Activated T-cell treated with anti-CD3 and anti-CD28 coated beads, Interleukin-2, amount 50 U/mL, for 1 hour (primary cell): Measurements from ENCODE around the gene MAPK11.

ENCODE experiments used
- DNase-seq: peaks from one replicate; pipeline ENCODE4 v3.0.0-alpha.2; 2020

MAPK11 gene

GRCh38 chr22:50293441-50294318, 23.5 kb upstream of the MAPK11 start:
- DNase-seq = no peak

DNA sequence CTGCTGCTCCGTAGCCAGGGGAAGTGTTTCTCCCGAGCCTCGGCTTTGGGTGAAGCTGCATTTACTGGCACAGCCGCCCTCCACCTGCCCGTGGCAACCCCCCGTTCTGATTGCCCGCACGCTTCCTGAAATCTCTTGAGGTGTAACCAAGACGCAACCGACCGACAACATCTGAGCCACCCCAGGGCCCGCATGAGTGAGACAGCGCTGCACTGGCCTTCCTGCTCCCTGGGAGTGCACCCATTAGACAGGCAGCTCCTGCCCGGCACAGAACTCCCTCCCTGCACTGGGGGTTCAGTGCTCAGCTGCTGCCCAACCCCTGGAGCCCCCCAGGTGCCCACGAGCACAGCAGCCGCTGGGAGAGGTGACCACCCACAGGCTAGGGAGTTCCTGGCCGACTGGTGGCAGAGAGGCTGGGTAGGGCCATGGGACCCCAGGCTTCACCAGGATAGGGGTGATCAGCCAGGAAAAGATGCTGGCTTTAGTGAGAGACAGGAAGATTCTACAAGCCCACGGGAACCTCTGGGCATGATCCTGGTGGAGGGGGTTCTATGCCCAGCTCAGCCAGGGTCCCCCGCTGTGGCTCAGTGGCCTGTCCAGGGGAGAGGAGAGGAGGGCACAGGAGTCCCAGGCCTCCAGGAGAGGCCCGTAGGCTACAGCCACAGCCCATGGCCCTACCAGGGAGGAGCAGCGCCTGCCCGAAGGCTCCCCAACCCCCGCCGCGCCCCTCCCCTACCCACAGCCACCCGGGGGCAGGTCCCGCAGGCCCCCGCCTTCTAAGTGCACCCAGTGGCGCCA, 22.7 kb upstream of the MAPK11 start:
- no peak for DNase-seq

DNA sequence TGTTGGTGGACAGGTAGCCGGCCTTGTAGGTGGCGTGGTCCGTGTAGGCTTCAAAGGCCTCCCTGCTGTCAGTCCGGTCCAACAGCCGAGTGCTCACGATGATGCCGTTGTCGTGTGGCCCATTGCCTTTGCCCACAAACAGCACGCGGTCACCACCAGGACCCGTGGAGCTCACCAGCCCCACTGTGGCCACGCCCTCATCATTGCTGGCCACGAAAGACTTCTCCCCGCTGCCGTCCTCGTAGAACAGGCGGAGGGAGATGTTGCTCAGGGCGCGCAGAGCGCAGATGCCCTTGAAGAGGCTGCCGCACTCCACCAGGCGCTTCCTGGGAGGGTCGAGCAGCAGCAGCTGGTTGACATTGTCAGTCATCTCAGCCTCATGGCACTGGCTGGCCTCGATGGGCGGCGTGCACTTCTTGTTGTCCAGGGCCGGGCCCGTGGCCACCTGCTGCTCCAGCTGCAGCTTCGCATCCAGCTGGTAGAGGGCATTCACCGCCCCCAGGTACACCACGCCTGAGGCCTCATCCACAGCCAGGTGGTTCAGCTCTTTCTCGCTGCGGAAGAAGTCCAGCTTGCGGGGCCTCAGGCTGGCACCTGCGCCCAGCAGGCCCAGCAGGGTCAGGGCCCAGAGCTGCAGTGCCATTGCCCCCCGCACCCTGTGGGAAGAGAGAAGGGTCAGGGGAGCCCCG, 19.9 kb upstream of the MAPK11 start:
- DNase-seq = no peak

- no peak for DNase-seq
Measured at GRCh38 chr22:50289151-50289941, 19.2 kb upstream of the MAPK11 start.

GRCh38 chr22:50287731-50288130, 17.6 kb upstream of the MAPK11 start:
- DNase-seq = no peak

GRCh38 chr22:50286701-50287318, 16.6 kb upstream of the MAPK11 start:
- DNase-seq = no peak

GRCh38 chr22:50286275-50286674, 16.1 kb upstream of the MAPK11 start:
- no peak for DNase-seq

DNA sequence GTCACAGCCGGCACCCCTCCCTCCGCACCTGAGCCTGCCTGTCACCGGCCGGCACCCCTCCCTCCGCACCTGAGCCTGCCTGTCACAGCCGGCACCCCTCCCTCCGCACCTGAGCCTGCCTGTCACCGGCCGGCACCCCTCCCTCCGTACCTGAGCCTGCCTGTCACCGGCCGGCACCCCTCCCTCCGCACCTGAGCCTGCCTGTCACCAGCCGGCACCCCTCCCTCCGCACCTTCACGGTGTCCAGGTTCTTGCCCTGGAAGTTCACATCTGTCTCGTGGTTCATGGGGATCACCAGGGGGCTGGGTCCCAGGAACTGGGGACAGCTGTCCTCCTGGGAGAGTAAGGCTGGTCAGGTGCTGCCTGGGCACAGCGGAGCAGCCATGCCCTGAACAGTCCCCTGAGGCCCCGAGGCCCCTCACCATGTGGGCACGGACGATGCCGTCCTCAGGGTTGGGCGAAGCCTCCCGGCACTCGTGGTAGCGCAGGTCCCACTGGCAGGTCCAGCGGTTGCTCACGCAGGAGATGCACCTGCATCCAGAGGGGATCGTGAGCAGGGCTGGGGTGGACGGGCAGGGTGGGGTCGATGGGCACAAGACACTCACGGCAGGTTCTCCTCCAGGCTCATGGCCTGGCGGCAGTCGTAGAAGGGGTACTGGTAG, 15.5 kb upstream of the MAPK11 start:
- DNase-seq = no peak

- DNase-seq = no peak
Measured at GRCh38 chr22:50284479-50284878, 14.3 kb upstream of the MAPK11 start.

GRCh38 chr22:50283821-50284220, 13.6 kb upstream of the MAPK11 start:
- DNase-seq = no peak

DNA sequence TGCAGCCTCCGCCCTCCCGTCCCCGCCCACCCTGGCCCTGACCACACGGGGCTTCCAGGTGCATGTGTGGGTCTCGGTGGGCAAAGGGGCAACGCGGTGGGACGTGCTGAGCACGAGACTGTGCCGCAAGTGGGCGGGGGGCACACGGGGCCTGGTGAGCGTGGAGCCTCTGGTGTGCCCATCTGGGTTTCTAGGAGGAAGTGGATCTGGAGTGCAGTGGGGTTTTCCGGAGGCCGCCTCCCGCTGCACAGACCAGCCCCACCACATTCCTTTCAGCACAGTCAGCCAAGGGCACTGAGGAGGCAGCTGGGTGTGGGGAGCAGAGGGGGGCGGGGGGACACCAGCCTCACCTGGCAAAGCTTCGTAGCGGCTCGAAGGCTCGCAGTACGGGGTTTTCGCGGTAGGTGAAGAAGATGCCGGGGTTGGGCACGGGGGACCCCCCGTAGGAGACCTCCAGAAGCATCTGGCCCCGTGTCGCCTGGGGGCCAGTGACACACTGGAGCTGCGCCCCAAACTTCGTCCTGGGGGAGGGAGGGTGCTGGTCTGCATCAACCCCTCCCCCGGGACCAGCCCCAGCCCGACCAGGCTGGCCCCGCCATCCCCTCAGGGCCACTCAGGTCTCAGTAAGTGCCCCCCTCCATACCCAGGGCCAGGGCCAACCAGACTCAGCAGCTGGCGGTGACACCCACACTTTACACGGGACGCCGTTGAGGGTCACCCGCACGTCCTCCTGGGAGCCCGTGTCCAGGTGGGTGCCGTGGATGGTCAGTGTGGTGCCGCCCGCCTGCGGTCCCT, 12.4 kb upstream of the MAPK11 start:
- no peak for DNase-seq

DNA sequence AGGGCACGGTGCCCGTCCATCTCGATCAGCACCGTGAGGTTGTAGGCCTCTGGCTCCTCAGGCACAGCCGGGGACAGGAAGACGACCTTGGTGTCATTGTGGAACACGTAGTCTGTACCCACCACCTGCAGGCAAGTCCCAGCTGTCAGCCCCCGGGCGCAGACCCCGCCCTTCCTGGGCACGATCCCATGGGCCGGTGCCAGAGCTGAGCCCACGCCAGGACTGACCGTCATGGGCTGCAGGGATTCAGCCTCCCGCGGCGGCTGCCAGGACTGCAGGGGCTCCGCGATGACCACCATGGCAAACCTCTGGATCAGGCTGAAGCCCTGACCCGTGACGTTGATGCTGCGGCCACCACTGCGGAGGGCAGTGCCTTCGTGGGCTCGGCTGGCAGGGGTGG, 11.8 kb upstream of the MAPK11 start:
- DNase-seq = no peak

GRCh38 chr22:50281384-50281760, 11.2 kb upstream of the MAPK11 start:
- no peak for DNase-seq

GRCh38 chr22:50280708-50281383, 10.7 kb upstream of the MAPK11 start:
- DNase-seq = no peak

- DNase-seq = no peak
Measured at GRCh38 chr22:50280022-50280707, 10.0 kb upstream of the MAPK11 start.

- DNase-seq = no peak
Measured at GRCh38 chr22:50278956-50279619, 8.9 kb upstream of the MAPK11 start.

DNA sequence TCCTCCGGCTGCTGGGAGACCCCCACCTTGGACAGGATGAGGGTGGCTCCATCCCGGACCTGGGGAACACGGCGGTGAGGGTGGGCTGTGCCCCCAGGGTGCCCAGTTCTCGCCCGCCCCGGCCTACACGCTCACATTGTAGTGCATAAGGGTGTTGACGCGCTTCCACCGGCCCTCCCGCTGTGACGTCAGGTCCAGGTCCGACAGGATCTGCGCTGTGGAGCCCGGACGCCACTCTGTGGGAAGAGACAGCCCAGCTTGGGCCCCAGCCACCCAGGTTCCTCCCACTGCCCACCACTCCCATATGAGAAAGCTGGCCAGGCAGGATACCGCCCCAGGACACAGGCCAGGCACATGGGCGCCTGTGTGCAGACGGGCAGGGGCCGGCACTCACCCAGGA, 8.3 kb upstream of the MAPK11 start:
- no peak for DNase-seq

- no peak for DNase-seq
Measured at GRCh38 chr22:50277761-50278160, 7.6 kb upstream of the MAPK11 start.

DNA sequence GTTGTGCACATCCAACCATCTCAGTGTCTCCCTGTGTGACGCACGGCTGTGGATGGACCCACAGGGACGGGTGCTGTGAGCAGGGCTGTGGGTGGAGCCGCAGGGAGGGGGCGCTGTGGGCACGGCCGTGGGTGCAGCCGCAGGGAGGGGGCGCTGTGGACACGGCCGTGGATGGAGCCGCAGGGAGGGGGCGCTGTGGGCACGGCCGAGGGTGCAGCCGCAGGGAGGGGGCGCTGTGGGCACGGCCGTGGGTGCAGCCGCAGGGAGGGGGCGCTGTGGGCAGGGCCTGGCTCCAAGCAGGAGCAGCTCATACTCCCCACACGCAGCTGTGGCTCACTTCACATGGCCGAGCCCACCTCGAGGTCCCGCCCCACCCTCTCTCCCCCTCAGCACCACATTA, 6.0 kb upstream of the MAPK11 start:
- DNase-seq = peak; percentile 22
